ACC112 (cell line): ENCODE results near the gene EML6.

Experiments
- H2AFZ ChIP-seq: fragments of 200-600 bp; sonication (generic); one replicate; pipeline ENCODE4 v1.6.0; 2017; ENCODE audit warnings: antibody characterized with exemption, low read length; ENCODE audit not compliant: unreplicated experiment
- H3K27ac ChIP-seq: fragments of 200-600 bp; sonication (generic); 2 replicates; pipeline ENCODE4 v1.5.1; 2014; ENCODE audit warnings: low read depth, mild to moderate bottlenecking, antibody characterized with exemption, low read length, moderate library complexity
- H3K27me3 ChIP-seq: fragments of 200-600 bp; sonication (generic); 2 replicates; pipeline ENCODE4 v1.6.1; 2014; ENCODE audit warnings: mild to moderate bottlenecking, antibody characterized with exemption, low read length, moderate library complexity, mixed read lengths; ENCODE audit not compliant: insufficient read depth
- H3K36me3 ChIP-seq: fragments of 200-600 bp; sonication (generic); 2 replicates; pipeline ENCODE4 v1.6.1; 2016; ENCODE audit warnings: mild to moderate bottlenecking, antibody characterized with exemption, low read length, moderate library complexity, mixed read lengths; ENCODE audit not compliant: insufficient read depth
- H3K4me1 ChIP-seq: fragments of 200-600 bp; sonication (generic); one replicate; pipeline ENCODE4 v1.6.1; 2016; ENCODE audit warnings: low read length, mixed read lengths; ENCODE audit not compliant: insufficient read depth, unreplicated experiment, control insufficient read depth
- H3K4me3 ChIP-seq: fragments of 200-600 bp; sonication (generic); 2 replicates; pipeline ENCODE4 v1.5.1; 2014; ENCODE audit warnings: mild to moderate bottlenecking, low read depth, low read length
- H3K79me2 ChIP-seq: fragments of 200-600 bp; sonication (generic); one replicate; pipeline ENCODE4 v1.6.0; 2016; ENCODE audit warnings: low read length; ENCODE audit not compliant: control insufficient read depth, unreplicated experiment, insufficient read depth

The EML6 gene

GRCh38 chr2:54725343-54726099 is 2.1 kb downstream of the EML6 start:
- Histone ChIP-seq H2AFZ (no peak overlapping the region), H3K36me3 (no peaks in the 10 kb centered on the region), H3K27me3 (peaks cover 16% of the 10 kb centered on the region), H3K4me1 (peaks cover 15% of the 10 kb centered on the region), H3K4me3 (peak overlapping the region; percentile 74), H3K79me2 (no peaks in the 10 kb centered on the region), H3K27ac (no peak overlapping the region)

GRCh38 chr2:54726431-54726830 is 3.0 kb downstream of the EML6 start:
- Histone ChIP-seq H3K27me3 (peaks cover 16% of the 10 kb centered on the region), H3K4me3 (no peak overlapping the region), H3K27ac (no peak overlapping the region), H3K36me3 (no peaks in the 10 kb centered on the region), H2AFZ (no peak overlapping the region), H3K79me2 (no peaks in the 10 kb centered on the region), H3K4me1 (peaks cover 15% of the 10 kb centered on the region)

- H3K4me1 ChIP-seq, result peaks cover 15% of the 10 kb centered on the region
- H3K4me3 ChIP-seq, result no peak overlapping the region
- H3K27ac ChIP-seq, result no peak overlapping the region
- no peaks in the 10 kb centered on the region for H3K79me2 ChIP-seq
- H3K36me3 ChIP-seq, result no peaks in the 10 kb centered on the region
- peaks cover 16% of the 10 kb centered on the region for H3K27me3 ChIP-seq
- H2AFZ ChIP-seq, result no peak overlapping the region
Measured at GRCh38 chr2:54726940-54727339, 3.5 kb downstream of the EML6 start.

- Histone ChIP-seq H2AFZ (no peak overlapping the region), H3K4me3 (no peak overlapping the region), H3K79me2 (no peaks in the 10 kb centered on the region), H3K27ac (0 out of 2 replicates have a peak overlapping the region, but pooled peaks have one; percentile 4), H3K4me1 (peaks cover 15% of the 10 kb centered on the region), H3K27me3 (peaks cover 16% of the 10 kb centered on the region), H3K36me3 (no peaks in the 10 kb centered on the region)
Measured at GRCh38 chr2:54728669-54729120, 5.2 kb downstream of the EML6 start.

GRCh38 chr2:54735636-54736035 is 12.2 kb downstream of the EML6 start:
- H3K36me3 ChIP-seq, result no peaks in the 10 kb centered on the region
- no peaks in the 10 kb centered on the region for H3K79me2 ChIP-seq
- H3K27ac ChIP-seq, result no peak overlapping the region
- no peak overlapping the region for H3K4me3 ChIP-seq
- no peaks in the 10 kb centered on the region for H3K4me1 ChIP-seq
- no peak overlapping the region for H2AFZ ChIP-seq
- 0 out of 2 replicates have a peak, but pooled peaks cover 5% of the 10 kb centered on the region for H3K27me3 ChIP-seq

GRCh38 chr2:54738281-54738680 is 14.8 kb downstream of the EML6 start:
- no peak overlapping the region for H3K4me3 ChIP-seq
- H3K27ac ChIP-seq, result no peak overlapping the region
- H3K4me1 ChIP-seq, result no peaks in the 10 kb centered on the region
- H3K27me3 ChIP-seq, result 0 out of 2 replicates have a peak, but pooled peaks cover 5% of the 10 kb centered on the region
- H2AFZ ChIP-seq, result no peak overlapping the region
- H3K79me2 ChIP-seq, result no peaks in the 10 kb centered on the region
- H3K36me3 ChIP-seq, result no peaks in the 10 kb centered on the region

GRCh38 chr2:54740333-54740732 is 16.9 kb downstream of the EML6 start:
- Histone ChIP-seq H3K27ac (no peak overlapping the region), H3K36me3 (no peaks in the 10 kb centered on the region), H3K27me3 (0 out of 2 replicates have a peak, but pooled peaks cover 5% of the 10 kb centered on the region), H3K4me1 (no peaks in the 10 kb centered on the region), H2AFZ (no peak overlapping the region), H3K4me3 (no peak overlapping the region), H3K79me2 (no peaks in the 10 kb centered on the region)

GRCh38 chr2:54741250-54741649 is 17.8 kb downstream of the EML6 start:
- no peak overlapping the region for H3K4me3 ChIP-seq
- H3K36me3 ChIP-seq, result no peaks in the 10 kb centered on the region
- no peaks in the 10 kb centered on the region for H3K4me1 ChIP-seq
- H3K79me2 ChIP-seq, result no peaks in the 10 kb centered on the region
- H3K27me3 ChIP-seq, result 0 out of 2 replicates have a peak, but pooled peaks cover 5% of the 10 kb centered on the region
- no peak overlapping the region for H2AFZ ChIP-seq
- H3K27ac ChIP-seq, result no peak overlapping the region

- Histone ChIP-seq H3K36me3 (no peaks in the 10 kb centered on the region), H3K27ac (no peak overlapping the region), H2AFZ (no peak overlapping the region), H3K27me3 (no peaks in the 10 kb centered on the region), H3K4me3 (no peak overlapping the region), H3K79me2 (no peaks in the 10 kb centered on the region), H3K4me1 (no peaks in the 10 kb centered on the region)
Measured at GRCh38 chr2:54750040-54750439, 26.6 kb downstream of the EML6 start.

GRCh38 chr2:54752439-54752838 is 29.0 kb downstream of the EML6 start:
- Histone ChIP-seq H2AFZ (no peak overlapping the region), H3K27ac (no peak overlapping the region), H3K79me2 (no peaks in the 10 kb centered on the region), H3K36me3 (no peaks in the 10 kb centered on the region), H3K4me3 (no peak overlapping the region), H3K27me3 (no peaks in the 10 kb centered on the region), H3K4me1 (peaks cover 4% of the 10 kb centered on the region)

- Histone ChIP-seq H3K27ac (no peak overlapping the region), H3K27me3 (no peaks in the 10 kb centered on the region), H3K4me1 (peaks cover 11% of the 10 kb centered on the region), H3K4me3 (no peak overlapping the region), H2AFZ (no peak overlapping the region), H3K79me2 (no peaks in the 10 kb centered on the region), H3K36me3 (no peaks in the 10 kb centered on the region)
Measured at GRCh38 chr2:54755641-54756326, 32.3 kb downstream of the EML6 start.
